ENCODE measurements around the gene JADE2.

JADE2 gene

GRCh38 chr5:134604908-134605307, 79.4 kb downstream of the JADE2 start:
- no peak for TF ChIP-seq CTCF (IDR thresholded peaks at IDR 0.05; ENCODE audit: low read length, missing control alignments)

GRCh38 chr5:134606726-134607125, 81.3 kb downstream of the JADE2 start:
- H3K4me3 ChIP-seq (replicated peaks; ENCODE audit: low read depth, low read length): no peak overlapping the region
- no peak for DNase-seq (ENCODE audit: low read depth)
- TF ChIP-seq CTCF (IDR thresholded peaks at IDR 0.05; ENCODE audit: low read length, missing control alignments): no peak

More at GRCh38 chr5:134604908-134605307, 79.4 kb downstream of the JADE2 start:
- no peak overlapping the region for H3K4me3 ChIP-seq (replicated peaks; ENCODE audit: low read depth, low read length)
- no peak for DNase-seq (ENCODE audit: low read depth)

GRCh38 chr5:134608555-134608954, 83.1 kb downstream of the JADE2 start:
- TF ChIP-seq CTCF (IDR thresholded peaks at IDR 0.05; ENCODE audit: low read length, missing control alignments): no peak
- no peak overlapping the region for H3K4me3 ChIP-seq (replicated peaks; ENCODE audit: low read depth, low read length)
- no peak for DNase-seq (ENCODE audit: low read depth)

- DNase-seq (ENCODE audit: low read depth): no peak
- H3K4me3 ChIP-seq (replicated peaks; ENCODE audit: low read depth, low read length): no peak overlapping the region
- no peak for TF ChIP-seq CTCF (IDR thresholded peaks at IDR 0.05; ENCODE audit: low read length, missing control alignments)
These were observed 83.9 kb downstream of the JADE2 start for GRCh38 chr5:134609232-134609851.

GRCh38 chr5:134610725-134611124, 85.3 kb downstream of the JADE2 start:
- no peak for DNase-seq (ENCODE audit: low read depth)
- TF ChIP-seq CTCF (IDR thresholded peaks at IDR 0.05; ENCODE audit: low read length, missing control alignments): no peak
- no peak overlapping the region for H3K4me3 ChIP-seq (replicated peaks; ENCODE audit: low read depth, low read length)

- no peak for TF ChIP-seq CTCF (IDR thresholded peaks at IDR 0.05; ENCODE audit: low read length, missing control alignments)
- no peak overlapping the region for H3K4me3 ChIP-seq (replicated peaks; ENCODE audit: low read depth, low read length)
- no peak for DNase-seq (ENCODE audit: low read depth)
These were observed 86.0 kb downstream of the JADE2 start for GRCh38 chr5:134611515-134611914.

GRCh38 chr5:134614450-134615085, 89.1 kb downstream of the JADE2 start:
- peak; percentile 10 for DNase-seq (ENCODE audit: low read depth)
- no peak for TF ChIP-seq CTCF (IDR thresholded peaks at IDR 0.05; ENCODE audit: low read length, missing control alignments)

More at GRCh38 chr5:134614450-134615085, 89.1 kb downstream of the JADE2 start:
- H3K4me3 ChIP-seq (replicated peaks; ENCODE audit: low read depth, low read length): no peak overlapping the region
